IPS-20b (cell line): ENCODE results near the gene EPHA3.

Experiments
- H3K27ac ChIP-seq: one replicate; pipeline ENCODE4 v1.5.1; 2013; ENCODE audit warnings: low read length
- H3K27me3 ChIP-seq: 2 replicates; pipeline ENCODE4 v1.6.1; 2013; ENCODE audit warnings: mild to moderate bottlenecking, low read length, inconsistent platforms; ENCODE audit not compliant: insufficient read depth
- H3K36me3 ChIP-seq: 2 replicates; pipeline ENCODE4 v1.6.1; 2013; ENCODE audit warnings: low read depth, mild to moderate bottlenecking, inconsistent platforms, low read length, moderate library complexity; ENCODE audit not compliant: insufficient read depth
- H3K4me1 ChIP-seq: 2 replicates; pipeline ENCODE4 v1.6.1; 2013; ENCODE audit warnings: mild to moderate bottlenecking, control low read depth, inconsistent platforms, low read length, moderate library complexity; ENCODE audit not compliant: insufficient read depth
- H3K4me3 ChIP-seq: 2 replicates; pipeline ENCODE4 v1.5.1; 2013; ENCODE audit warnings: mild to moderate bottlenecking, low read length, inconsistent platforms
- H3K9ac ChIP-seq: 2 replicates; pipeline ENCODE4 v1.6.1; 2013; ENCODE audit warnings: low read depth, mild to moderate bottlenecking, inconsistent platforms, low read length, moderate library complexity
- H3K9me3 ChIP-seq: 2 replicates; pipeline ENCODE4 v1.6.1; 2013; ENCODE audit warnings: mild to moderate bottlenecking, low read depth, low read length, inconsistent platforms; ENCODE audit not compliant: insufficient read depth

Gene EPHA3

DNA sequence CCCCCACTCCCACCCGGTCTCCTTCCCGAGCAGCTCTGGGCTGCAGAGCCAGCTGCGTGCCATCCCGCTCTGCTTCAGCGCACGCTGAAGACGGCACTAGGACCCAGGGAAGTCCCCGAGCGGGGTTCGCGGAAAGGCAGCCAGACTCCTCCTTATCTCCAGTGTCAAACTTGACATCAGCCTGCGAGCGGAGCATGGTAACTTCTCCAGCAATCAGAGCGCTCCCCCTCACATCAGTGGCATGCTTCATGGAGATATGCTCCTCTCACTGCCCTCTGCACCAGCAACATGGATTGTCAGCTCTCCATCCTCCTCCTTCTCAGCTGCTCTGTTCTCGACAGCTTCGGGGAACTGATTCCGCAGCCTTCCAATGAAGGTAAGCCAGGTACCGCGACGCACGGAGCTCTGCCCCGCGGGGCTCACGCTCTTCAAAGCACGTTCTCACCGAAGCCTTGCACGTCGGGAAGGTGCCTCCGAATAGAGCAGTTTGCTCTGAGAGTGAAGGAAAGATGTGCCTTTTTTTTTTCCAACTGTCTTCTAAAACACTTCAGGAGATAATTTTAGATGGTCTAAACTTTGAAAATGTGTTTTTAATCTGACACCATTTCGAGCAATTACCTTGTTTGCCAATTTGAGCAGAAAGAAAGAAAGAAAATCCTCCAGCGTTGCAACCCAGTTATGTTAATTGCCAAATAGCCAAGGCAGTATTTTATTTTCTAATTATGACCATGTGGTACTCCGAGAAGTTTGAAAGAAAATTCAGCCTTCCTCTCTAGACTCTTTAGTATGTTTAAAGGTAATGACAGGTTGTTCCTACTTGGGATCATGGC is at the start of gene EPHA3:
Gene EPHA3 (plus strand): TSS at position 161 of the 830 bp plus-strand sequence. CDS start 128 bp downstream, at position 289.
- H3K27ac ChIP-seq: no peak within 1 kb of the TSS
- H3K27me3 ChIP-seq: peaks cover 46% of the 10 kb centered on the region
- H3K9ac ChIP-seq: no peak within 1 kb of the TSS
- no peaks in the 10 kb centered on the region; the same call in 1 of the 2 replicates for H3K4me1 ChIP-seq
- no peaks in the 10 kb centered on the region for H3K9me3 ChIP-seq
- no peaks in the 10 kb centered on the region for H3K36me3 ChIP-seq
- peak within 1 kb of the TSS; percentile 73 for H3K4me3 ChIP-seq

GRCh38 chr3:89058371-89058770 is 49.0 kb upstream of the EPHA3 start:
- H3K27me3 ChIP-seq: no peaks in the 10 kb centered on the region
- H3K9me3 ChIP-seq: no peaks in the 10 kb centered on the region
- H3K27ac ChIP-seq: no peak overlapping the region
- H3K4me1 ChIP-seq: no peaks in the 10 kb centered on the region
- no peak overlapping the region for H3K9ac ChIP-seq
- H3K36me3 ChIP-seq: no peaks in the 10 kb centered on the region
- H3K4me3 ChIP-seq: no peak overlapping the region

DNA sequence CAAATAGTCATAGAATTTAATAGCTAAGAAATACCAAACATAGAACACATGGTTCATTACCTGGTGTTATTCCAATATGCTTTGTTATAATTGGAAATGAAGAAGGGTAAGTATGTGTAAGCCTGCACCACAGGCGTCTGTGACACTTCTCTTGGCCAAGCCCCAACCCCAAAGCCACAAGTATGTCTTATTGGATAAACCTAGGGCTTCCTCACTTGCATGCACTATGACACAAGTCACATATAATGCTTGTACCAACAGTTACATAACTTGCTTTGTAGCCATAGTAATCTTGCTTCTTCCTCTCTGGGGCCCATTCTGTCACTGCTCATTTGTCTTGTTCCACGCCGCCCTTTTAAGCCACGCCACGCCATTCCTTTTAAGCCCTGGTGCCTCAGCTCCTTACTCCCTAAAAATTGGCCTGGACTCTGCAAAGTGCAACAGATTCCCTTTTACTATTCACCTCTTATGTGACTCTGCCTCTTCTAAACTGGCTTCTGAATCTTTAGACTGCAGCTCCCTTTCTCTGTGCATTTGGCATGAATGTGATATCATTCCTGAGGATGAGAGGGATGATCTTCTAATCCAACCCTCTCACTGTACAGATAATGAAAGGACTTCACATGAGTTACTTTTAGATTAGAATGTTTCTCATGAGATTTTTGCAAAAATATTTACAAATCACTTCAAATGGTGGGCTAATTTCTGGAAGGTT is 48.1 kb upstream of the EPHA3 start:
- Histone ChIP-seq H3K4me1 (no peaks in the 10 kb centered on the region), H3K9ac (no peak overlapping the region), H3K4me3 (no peak overlapping the region), H3K9me3 (no peaks in the 10 kb centered on the region), H3K27ac (no peak overlapping the region), H3K36me3 (no peaks in the 10 kb centered on the region), H3K27me3 (no peaks in the 10 kb centered on the region)

GRCh38 chr3:89061259-89061658 is 46.2 kb upstream of the EPHA3 start:
- no peaks in the 10 kb centered on the region for H3K36me3 ChIP-seq
- H3K27me3 ChIP-seq: no peaks in the 10 kb centered on the region
- H3K4me3 ChIP-seq: no peak overlapping the region
- no peak overlapping the region for H3K27ac ChIP-seq
- no peak overlapping the region for H3K9ac ChIP-seq
- H3K4me1 ChIP-seq: no peaks in the 10 kb centered on the region
- H3K9me3 ChIP-seq: no peaks in the 10 kb centered on the region

GRCh38 chr3:89067736-89068135 is 39.7 kb upstream of the EPHA3 start:
- H3K27ac ChIP-seq: no peak overlapping the region
- H3K27me3 ChIP-seq: no peaks in the 10 kb centered on the region
- no peaks in the 10 kb centered on the region for H3K4me1 ChIP-seq
- no peak overlapping the region for H3K4me3 ChIP-seq
- no peak overlapping the region for H3K9ac ChIP-seq
- H3K36me3 ChIP-seq: no peaks in the 10 kb centered on the region
- no peaks in the 10 kb centered on the region for H3K9me3 ChIP-seq

GRCh38 chr3:89072642-89073041 is 34.8 kb upstream of the EPHA3 start:
- no peaks in the 10 kb centered on the region for H3K27me3 ChIP-seq
- H3K36me3 ChIP-seq: no peaks in the 10 kb centered on the region
- H3K9me3 ChIP-seq: no peaks in the 10 kb centered on the region; the same call in 1 of the 2 replicates
- H3K27ac ChIP-seq: no peak overlapping the region
- H3K4me1 ChIP-seq: no peaks in the 10 kb centered on the region
- no peak overlapping the region for H3K9ac ChIP-seq
- H3K4me3 ChIP-seq: no peak overlapping the region

GRCh38 chr3:89079944-89080343 is 27.5 kb upstream of the EPHA3 start:
- no peak overlapping the region for H3K4me3 ChIP-seq
- H3K27me3 ChIP-seq: no peaks in the 10 kb centered on the region
- H3K27ac ChIP-seq: no peak overlapping the region
- H3K36me3 ChIP-seq: no peaks in the 10 kb centered on the region
- H3K4me1 ChIP-seq: no peaks in the 10 kb centered on the region
- H3K9me3 ChIP-seq: no peaks in the 10 kb centered on the region; the same call in 1 of the 2 replicates
- no peak overlapping the region for H3K9ac ChIP-seq

DNA sequence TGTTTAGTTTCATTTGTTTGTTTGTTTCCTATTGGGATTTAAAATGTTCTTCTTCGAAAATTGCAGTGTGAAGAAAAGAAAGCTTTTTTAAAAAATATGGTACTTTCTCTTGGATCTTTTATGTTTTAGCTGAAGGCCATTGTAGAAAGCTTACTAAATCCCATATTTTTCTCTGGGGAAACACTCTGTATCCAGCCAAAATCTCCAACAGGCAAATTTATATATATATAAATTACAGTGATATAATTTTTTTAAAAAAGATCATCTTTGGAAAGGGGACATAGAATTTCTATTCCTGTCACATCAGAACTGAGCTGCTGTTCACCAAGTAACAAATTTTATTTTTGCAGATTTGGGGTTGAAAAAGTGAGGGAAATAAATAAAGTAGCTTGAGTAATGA is 19.6 kb upstream of the EPHA3 start:
- no peaks in the 10 kb centered on the region for H3K4me1 ChIP-seq

GRCh38 chr3:89098173-89098572 is 9.2 kb upstream of the EPHA3 start:
- Histone ChIP-seq H3K4me1 (no peaks in the 10 kb centered on the region), H3K4me3 (no peak overlapping the region), H3K9ac (no peak overlapping the region), H3K27me3 (no peaks in the 10 kb centered on the region), H3K27ac (no peak overlapping the region), H3K36me3 (no peaks in the 10 kb centered on the region), H3K9me3 (no peaks in the 10 kb centered on the region)

More for the DNA sequence above, 19.6 kb upstream of the EPHA3 start:
- Histone ChIP-seq H3K4me3 (no peak overlapping the region), H3K27me3 (no peaks in the 10 kb centered on the region), H3K27ac (no peak overlapping the region), H3K9ac (no peak overlapping the region), H3K36me3 (no peaks in the 10 kb centered on the region), H3K9me3 (no peaks in the 10 kb centered on the region)

DNA sequence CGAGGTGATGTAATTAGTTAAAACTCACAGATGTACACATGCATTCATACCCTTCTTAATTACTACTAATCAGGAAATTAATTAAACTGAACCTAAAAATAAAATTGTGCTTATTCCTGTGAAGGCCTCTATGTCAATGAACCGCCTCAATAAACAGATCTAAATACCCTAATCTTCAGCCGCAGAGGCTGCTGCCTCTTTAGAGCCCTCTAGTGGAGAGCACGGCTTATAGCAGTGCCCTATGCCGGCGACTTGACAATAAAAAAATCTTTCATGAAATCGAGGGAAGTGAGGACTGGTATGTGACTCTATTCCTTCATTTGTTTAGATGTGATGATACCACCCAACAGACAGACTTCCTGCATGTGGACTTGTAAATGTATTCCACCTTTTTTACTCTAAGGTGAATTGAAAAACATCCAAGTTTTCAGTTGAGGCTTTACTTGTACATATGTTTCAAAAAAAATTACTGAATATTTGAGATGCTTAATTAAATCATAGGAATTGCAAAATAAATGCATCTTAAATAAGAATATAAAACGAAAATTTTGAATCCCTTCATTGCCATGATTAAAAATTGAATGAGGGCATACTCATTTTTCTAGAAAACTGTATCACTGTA is 8.3 kb upstream of the EPHA3 start:
- H3K27me3 ChIP-seq: no peaks in the 10 kb centered on the region
- no peaks in the 10 kb centered on the region for H3K4me1 ChIP-seq
- no peak overlapping the region for H3K9ac ChIP-seq
- H3K36me3 ChIP-seq: no peaks in the 10 kb centered on the region
- no peak overlapping the region for H3K27ac ChIP-seq
- no peaks in the 10 kb centered on the region for H3K9me3 ChIP-seq
- H3K4me3 ChIP-seq: no peak overlapping the region

GRCh38 chr3:89101251-89101650 is 6.2 kb upstream of the EPHA3 start:
- H3K27ac ChIP-seq: no peak overlapping the region
- H3K4me3 ChIP-seq: no peak overlapping the region
- no peaks in the 10 kb centered on the region for H3K4me1 ChIP-seq
- H3K9ac ChIP-seq: no peak overlapping the region
- no peaks in the 10 kb centered on the region for H3K36me3 ChIP-seq
- no peaks in the 10 kb centered on the region for H3K9me3 ChIP-seq
- peaks cover 11% of the 10 kb centered on the region for H3K27me3 ChIP-seq
